Omental fat pad (tissue), 4 donors: ENCODE measurements around the gene TEX101. TPM values are rescaled to one million over a fixed set of nuclear protein-coding genes. Genes with fewer than 3 reads are reported as not detected.
"Not testable (repeated sequence)": the region's sequence is repeated elsewhere in the genome, so short reads cannot be mapped to it uniquely, and the experiment has no call there.

Experiments used
- ATAC-seq: fragments of 150-250 bp; one replicate; pipeline ENCODE4 v1.9.1; 2016; ENCODE audit warnings: mild to moderate bottlenecking, moderate library complexity; ENCODE audit not compliant: low FRiP score
- DNase-seq: peaks from one replicate; pipeline ENCODE4 v3.0.0-alpha.2; 2019; ENCODE audit warnings: low spot score
- total RNA-seq, 4 donors: library from RNA; depleted of rRNA; stranded (reverse); fragments of >200 nt; gene quantifications; one replicate each; pipeline ENCODE4 v1.1.0, GENCODE V29; 2016
- TF ChIP-seq, protein P1 (sequence below), 3 donors: fragments of 450-650 bp; IDR thresholded peaks; one replicate each; pipeline ENCODE4 v1.5.1; 2016 to 2017; ENCODE audit warnings: antibody characterized with exemption in 3 of 3, mild to moderate bottlenecking in 3 of 3, moderate library complexity in 2 of 3

TEX101 gene
- total RNA-seq, 4 donors from 2014 or later: not detected

DNA sequence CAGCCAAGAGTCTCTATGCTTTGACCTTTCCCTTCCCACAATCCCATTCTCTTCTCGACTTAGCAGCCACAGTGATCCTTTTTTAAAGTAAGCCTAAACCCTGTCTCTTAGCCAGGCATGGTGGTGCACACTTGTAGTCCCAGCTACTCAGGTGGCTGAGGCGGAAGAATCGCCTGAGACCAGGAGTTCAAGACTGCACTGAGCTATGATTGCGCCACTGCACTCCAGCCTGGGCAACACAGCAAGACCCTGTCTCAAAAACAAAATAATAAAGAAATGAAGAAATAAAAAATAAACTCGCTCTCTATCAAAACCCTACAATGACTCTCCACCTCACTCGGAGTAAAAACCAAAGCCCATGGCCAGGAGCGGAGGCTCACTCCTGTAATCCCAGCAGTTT is 14.7 kb downstream of the TEX101 start:
- ATAC-seq: no peak
- TF ChIP-seq, protein P1, sequence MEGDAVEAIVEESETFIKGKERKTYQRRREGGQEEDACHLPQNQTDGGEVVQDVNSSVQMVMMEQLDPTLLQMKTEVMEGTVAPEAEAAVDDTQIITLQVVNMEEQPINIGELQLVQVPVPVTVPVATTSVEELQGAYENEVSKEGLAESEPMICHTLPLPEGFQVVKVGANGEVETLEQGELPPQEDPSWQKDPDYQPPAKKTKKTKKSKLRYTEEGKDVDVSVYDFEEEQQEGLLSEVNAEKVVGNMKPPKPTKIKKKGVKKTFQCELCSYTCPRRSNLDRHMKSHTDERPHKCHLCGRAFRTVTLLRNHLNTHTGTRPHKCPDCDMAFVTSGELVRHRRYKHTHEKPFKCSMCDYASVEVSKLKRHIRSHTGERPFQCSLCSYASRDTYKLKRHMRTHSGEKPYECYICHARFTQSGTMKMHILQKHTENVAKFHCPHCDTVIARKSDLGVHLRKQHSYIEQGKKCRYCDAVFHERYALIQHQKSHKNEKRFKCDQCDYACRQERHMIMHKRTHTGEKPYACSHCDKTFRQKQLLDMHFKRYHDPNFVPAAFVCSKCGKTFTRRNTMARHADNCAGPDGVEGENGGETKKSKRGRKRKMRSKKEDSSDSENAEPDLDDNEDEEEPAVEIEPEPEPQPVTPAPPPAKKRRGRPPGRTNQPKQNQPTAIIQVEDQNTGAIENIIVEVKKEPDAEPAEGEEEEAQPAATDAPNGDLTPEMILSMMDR (IDR thresholded peaks at IDR 0.05): no peak
- no peak for DNase-seq

DNA sequence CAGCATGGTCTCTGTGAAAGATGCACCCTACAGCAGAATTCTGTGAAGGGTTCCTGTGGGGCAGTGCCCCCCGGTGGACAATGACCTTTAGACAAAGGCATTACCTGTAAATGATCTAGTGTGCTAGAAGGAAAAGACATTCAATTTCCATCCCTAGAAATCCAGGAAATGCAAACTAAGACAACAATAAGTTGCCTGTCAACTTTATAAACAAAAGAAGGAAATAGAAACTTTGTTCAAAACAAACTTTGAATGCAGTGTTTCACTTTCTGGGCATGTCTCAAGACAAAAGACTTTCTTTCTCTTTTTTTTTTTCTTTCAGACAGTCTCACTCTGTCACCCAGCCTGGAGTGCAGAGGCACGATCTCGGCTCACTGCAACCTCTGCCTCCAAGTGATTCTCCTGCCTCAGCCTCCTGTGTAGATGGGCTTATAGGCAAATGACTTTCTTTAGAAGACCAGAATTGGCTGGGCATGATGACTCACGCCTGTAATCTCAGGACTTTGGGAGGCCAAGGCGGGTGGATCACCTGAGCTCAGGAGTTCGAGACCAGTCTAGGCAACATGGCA is 15.5 kb downstream of the TEX101 start:
- TF ChIP-seq, protein P1 (IDR thresholded peaks at IDR 0.05): no peak
- ATAC-seq (no peak), DNase-seq (no peak)

DNA sequence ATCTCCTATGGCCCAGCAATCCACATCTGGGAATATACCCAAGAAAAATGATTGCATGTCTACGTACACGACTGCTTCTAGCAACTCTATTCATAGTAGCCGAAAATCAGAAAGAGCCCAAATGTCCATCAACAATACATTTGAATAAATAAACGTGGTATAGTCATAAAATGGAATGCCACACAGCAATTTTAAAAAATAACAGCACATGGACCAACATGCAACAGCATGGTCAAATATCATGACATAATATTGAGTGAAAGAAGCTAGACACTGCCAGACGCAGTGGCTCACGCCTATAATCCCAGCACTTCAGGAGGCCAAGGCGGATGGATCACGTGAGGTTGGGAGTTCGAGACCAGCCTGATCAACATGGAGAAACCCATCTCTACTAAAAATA is 16.3 kb downstream of the TEX101 start:
- TF ChIP-seq, protein P1 (IDR thresholded peaks at IDR 0.05): no peak
- DNase-seq: no peak
- ATAC-seq: no peak

DNA sequence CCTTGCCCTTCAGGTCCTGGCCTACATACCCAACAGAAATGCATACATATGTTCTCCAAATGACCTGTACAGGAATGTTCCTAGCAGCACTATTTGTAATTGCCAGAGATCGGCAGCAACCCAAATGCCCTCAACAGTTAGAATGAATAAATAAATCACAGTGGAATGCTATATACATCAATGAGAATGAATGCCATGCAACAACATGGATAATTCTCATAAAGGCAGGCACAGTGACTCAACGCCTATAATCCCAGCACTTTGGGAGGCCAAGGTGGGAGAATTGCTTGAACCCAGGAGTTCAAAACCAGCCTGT is 18.6 kb downstream of the TEX101 start:
- DNase-seq (no peak), ATAC-seq (no peak)
- TF ChIP-seq, protein P1 (IDR thresholded peaks at IDR 0.05): no peak

DNA sequence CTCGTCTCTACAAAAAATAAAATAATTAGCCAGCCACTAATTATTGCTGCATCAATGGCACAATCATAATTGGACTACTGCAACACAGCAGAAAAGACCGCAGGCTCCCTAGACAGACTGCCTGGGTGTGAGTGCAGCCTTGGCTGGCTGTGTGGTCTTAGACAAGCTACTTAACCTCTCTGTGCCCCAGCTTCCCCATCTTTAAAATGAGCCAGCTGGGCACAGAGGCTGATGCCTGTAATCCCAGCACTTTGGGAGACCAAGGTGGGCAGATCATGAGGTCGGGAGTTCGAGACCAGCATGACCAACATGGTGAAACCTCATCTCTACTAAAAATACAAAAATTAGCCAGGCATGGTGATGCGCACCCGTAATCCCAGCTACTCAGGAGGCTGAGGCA is 19.0 kb downstream of the TEX101 start:
- ATAC-seq (no peak), DNase-seq (no peak)
- TF ChIP-seq, protein P1 (IDR thresholded peaks at IDR 0.05): no peak

DNA sequence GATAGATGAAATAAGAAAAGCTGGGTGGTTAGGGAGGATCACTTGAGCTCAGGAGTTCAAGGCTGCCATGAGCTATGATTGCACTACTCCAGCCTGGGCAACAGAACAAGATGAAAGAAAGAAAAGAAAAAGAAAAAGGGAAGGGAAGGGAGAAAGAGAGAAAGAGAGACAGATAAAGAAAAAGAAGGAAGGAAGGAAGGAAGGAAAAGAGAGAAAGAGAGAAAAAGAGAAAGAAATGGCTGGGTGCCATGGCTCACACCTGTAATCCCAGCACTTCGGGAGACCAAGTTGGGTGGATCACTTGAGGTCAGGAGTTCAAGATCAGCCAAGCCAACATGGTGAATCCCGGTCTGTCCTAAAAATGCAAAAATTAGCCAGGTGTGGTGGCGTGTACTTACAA is 21.1 kb downstream of the TEX101 start:
- no peak for ATAC-seq
- DNase-seq: no peak
- TF ChIP-seq, protein P1 (IDR thresholded peaks at IDR 0.05): no peak

DNA sequence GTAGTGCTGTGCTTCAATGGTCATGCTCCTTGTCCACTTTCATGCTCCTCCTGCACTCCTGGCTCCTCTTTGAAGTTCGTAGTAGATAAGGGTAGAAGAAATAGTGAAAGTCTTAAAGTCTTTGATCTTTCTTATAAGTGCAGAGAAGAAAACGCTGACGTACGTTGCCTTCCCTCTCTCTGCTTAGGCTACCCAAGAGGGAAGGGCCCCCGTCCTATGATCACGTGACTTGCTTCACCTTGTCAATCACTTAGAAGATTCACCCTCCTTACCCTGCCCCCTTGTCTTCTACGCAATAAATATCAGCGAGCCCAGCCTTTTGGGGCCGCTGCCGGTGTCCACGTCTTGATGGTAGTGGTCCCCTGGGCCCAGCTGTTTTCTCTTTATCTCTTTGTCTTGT is 22.6 kb downstream of the TEX101 start:
- ATAC-seq, DNase-seq: not testable (repeated sequence)

DNA sequence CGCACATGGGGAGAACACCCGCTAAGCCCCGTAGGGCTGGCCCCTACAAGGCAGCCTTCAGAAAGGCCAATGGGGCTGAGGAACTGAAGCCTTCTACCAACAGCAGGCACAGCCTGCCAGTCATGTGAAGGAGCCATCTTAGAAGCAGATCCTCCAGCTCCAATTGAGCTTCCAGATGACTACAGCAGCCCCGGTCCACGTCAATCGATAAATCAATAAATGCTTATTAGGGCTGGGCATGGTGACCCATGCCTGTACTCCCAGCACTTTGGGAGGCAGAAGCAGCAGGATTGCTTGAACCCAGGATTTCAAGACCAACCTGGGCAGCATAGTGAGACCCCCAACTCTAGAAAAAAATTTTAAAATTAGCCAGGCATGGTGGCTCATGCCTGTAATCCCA is 23.0 kb downstream of the TEX101 start:
- DNase-seq: no peak
- no peak for ATAC-seq
- TF ChIP-seq, protein P1 (IDR thresholded peaks at IDR 0.05): no peak
